Inflammatory macrophage treated with lipopolysaccharide for 4 hours (primary cell): ENCODE measurements around the gene GNAO1.

Experiments used
- DNase-seq: peaks from one replicate; pipeline ENCODE4 v3.0.0-alpha.2; 2020

GNAO1 gene

GRCh38 chr16:56337131-56337857, 146.0 kb downstream of the GNAO1 start:
- DNase-seq, result no peak

DNA sequence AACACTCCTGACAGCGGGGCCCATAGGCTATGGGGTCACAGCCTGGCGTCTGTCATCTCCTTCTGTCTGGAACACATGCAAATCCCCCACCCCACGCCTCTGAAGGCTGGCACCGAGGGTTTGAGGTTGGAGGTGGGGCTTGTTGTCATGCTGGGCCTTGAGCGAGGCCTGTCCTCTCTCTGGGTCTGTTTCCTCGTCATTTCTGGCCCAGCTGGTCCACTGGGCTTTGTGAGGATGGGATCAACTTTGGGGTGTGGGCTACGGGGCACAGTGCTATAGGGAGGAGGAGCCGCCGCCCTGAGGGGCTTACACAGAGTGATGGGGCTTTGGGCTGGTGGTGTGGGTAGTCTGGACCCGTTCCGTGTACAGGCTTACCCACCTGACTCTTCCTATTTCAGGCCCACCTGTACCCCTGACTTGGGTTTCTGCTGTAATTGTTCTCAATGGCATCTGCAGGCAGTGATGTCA, 146.6 kb downstream of the GNAO1 start:
- DNase-seq, result no peak

DNA sequence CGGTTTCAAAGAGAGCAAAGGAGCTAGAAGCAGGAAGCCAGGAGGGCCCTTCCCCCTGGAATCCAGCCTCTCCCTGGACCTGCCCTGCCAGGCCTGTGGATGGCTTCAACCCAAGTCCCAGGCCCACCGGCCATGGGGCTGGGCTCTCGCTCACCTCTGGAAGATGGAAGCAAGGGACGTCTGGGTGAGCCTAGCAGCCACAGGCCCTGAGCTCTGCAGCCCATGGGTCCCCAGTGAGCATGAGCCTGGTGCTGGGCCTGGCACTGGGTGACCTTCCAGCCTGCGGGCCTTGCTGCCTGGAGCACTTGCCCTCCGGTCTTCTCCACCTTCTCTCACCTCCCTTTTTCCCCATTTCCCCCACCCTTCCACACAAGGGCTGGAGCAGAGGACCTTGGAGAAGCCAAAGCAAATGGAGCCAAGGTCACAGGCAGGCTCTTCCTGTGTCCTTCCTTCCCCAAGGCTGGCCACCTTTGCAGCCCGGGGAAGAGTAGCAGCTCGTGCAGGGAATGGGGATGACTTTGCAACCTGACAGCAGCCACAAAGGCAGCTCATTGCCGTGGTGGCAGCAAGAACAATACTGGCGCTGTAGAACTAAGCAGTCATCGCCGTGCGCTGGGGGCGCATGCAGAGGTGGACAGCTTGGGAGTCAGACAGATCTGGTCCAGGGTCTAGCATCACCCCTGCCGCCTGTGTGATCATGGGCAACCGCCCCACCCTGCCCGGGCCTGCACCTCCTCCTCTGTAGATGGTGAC, 147.5 kb downstream of the GNAO1 start:
- DNase-seq, result no peak

- no peak for DNase-seq
Measured at GRCh38 chr16:56339431-56340195, 148.3 kb downstream of the GNAO1 start.

- no peak for DNase-seq
Measured at GRCh38 chr16:56340416-56340815, 149.1 kb downstream of the GNAO1 start.

- DNase-seq, result no peak
Measured at GRCh38 chr16:56340864-56341365, 149.6 kb downstream of the GNAO1 start.

DNA sequence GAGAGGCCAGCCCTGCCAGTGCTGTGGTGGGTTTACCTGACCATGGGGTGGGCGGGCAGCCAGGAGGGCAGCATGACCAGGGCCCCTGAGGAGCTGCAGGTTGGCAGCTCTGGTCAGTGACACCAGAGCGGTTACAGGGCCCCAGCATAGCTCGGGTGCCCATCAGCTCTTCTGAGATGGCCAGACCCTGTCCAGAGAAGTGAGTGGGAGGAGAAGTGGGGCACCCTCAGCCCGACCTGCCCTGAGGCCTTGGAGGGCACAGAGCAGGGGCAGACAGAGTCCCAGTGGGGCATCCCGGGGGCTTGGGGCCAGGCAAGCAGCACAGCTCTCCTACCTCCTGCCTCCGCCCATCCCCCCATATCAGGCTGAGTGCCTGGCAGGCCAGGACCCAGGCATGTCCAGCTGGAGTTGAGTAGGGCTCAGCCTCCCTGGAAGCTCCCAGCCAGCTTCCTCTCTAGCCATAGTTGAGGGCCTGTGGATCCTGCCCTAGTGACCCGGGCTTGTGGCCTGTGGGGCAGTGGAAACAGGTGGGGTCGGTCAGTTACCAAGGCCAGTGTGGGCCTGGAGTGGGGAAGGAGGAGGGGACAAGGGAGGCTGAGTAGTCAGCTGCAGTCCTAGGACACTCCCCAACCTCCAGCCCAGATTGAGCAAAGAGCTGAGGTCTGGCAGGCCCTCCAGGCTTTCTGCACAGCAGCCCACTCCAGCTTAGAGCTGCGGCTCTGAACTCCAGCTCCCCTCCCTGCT, 150.5 kb downstream of the GNAO1 start:
- no peak for DNase-seq

DNA sequence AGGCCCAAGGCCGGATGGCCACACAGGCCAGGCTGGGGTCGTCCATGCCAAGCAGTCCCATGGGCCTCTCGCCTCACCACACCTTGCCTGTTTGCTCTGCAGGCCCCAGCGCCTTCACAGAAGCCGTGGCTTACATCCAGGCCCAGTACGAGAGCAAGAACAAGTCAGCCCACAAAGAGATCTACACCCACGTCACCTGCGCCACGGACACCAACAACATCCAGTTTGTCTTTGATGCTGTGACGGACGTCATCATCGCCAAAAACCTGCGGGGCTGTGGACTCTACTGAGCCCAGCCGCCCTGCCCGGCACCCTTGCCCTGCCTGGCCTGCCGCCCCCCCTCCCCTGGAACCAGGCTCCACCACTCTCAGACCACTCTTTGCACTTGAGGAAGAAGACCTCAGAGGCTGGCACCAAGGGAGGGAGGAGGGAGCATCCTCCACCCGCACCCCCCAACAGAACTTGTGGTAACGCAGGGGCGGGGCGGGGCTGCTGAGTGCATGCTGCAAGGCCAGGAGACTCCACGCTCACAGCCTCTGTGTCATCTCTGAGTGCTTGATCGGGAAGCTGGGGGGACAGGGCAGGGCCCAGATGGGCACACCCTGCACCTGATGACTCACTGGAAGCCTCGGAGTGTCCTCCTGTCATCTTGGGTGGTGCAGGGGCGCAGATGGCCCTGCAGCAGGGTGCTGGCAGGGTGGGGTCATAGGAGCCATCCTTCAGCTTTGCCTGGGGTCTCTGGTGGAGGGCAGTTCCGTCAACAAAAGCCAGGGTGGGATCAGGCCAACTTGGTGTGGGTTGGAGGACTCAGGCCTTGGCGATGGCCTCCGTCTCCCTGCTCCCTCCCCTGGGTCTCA, 152.6 kb downstream of the GNAO1 start:
- DNase-seq, result no peak

DNA sequence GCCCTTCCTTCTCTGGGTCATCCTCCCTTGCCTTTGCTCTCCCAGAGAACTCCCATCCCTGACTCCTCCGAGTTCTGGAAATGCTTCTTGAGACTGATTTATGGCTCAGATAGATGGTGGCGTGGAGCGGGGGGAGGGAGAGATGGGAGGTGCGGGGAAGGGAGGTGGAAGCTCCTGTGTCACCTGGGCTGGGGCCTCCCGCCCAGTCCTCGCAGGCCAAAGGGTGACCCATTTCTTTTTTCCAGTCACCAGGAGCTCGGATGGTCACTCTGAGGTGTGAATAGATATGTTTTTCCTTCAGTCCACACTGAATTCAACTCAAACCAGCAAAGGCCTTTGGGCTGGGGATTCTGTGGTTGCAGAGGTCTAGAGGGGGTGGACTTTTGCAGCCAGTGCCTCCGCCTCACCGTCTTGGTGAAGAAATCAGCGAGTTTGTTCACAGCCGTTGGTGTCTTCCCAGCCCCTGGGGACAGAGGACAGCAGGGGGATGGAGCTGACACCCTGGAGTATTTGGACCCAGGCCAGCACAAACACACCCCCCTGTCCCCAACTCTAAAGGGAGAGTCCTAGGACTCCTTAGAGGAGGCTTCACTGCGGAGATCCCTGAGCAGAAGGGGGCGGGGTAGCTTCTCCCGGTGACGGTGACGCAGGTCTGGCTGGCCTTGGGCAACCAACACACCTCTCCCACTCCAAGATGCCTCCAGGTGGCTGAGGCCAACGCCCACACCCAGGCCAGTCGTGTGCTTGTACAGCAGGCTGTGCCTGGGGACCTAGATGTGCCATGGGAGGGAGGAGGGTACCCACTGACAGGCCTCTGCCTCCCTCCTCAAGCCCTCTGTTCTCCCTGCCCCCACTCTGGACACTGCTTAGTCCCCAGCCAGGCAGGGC, 153.5 kb downstream of the GNAO1 start:
- no peak for DNase-seq

DNA sequence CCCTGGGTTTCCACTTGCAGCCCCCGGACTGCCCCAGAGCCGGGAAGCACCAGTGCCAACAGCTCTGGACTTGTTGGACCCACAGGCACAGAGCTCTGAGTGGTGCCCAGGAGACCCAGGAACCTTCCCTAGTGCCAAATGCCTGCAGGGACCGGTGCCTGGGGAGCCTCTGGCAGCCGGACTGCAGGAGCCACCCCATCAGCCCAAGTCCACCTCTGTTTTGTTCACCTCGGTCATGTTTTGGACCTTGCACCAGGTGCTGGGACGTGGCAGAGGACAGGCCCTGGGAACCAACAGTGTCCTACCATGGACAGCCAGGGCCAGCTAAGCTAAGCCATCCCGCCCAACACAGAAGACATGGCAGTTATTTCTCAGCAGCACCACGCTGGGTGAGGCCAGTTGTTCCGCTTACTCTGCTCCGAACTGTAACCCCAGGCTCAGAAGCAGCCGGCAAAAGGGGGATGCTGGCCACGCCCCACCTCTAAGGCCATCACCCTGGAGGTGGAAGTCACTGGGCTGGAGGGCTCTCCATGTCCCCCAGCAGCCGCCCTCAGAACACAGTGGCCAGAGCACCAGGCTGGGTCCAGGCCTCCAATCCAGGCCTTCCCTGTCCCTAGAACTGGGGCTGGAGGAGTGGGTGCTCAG, 154.2 kb downstream of the GNAO1 start:
- no peak for DNase-seq

DNA sequence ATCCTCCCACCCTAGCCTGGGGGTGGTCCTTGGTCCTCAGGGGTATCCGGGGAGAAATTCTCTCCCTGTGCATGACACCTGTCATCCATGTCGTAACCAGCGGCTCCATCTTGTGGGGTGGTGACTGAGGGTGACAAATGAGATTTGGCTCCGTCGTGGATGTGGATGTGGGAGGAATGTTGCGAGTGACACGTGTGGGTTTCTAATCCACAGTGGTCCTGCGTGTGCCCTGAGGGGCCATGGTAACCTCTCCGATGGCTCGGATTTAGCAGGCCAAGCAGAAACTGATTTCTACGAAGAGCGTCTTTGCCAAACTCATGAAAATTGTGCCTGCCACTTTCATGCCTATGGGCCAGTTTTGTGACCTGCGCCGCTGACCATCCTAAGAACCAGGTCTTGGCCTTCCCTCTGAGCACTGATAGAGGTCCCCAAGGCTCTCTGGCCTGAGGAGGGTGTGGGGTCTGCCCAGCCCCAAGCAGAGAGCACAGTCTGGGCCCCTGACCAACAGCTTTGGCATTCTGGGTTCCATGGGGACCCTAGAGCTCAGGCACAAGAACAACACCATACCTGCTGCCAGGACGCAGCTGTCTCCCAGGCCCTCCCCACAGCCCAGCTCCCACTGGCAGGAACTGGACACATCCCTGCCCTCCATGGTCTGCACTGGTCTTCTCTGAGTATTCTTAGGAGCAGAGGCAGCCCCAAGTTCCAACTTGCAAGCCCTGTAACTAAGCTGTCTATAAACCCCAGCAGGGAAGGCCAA, 155.0 kb downstream of the GNAO1 start:
- DNase-seq, result no peak

DNA sequence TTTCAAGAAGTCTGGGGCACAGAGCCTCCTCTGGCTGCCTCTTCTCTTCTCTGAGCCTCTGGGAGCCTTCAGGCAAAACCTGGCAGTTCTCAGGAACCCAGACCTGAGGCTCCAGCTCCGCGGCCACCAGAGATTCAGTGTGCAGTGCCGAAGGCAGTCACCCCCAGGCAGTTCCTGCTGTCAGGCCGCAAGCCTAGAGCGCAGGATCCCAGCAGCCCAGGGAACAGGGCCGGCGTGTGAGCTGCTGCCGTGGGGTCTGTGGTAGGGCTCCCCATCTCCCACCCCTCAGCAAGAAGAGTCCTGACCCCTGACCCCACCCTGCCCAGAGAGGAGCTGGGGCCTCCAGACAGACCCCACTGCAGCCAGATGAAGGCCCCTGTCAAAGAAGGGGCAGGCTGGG, 155.9 kb downstream of the GNAO1 start:
- no peak for DNase-seq

DNA sequence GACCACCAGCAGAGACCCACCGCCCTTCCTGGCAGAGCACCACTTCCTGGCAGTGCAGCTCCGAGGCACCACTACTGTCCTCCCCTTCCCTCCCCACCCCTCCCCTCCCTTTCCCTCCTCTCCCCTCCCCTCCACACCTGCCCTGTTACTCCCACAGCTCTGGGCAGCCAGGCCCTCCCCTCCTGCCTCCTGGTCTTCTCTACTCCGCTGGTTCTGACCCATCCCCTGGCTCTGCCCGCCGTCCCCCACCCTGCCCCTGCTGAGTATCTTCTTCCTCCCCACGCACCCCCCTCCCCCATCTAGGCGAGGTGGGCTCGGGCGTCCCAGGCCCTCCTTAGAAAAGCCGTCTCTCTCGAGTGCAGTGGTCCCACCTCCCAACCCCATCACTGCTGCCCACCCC, 156.4 kb downstream of the GNAO1 start:
- DNase-seq, result no peak

DNA sequence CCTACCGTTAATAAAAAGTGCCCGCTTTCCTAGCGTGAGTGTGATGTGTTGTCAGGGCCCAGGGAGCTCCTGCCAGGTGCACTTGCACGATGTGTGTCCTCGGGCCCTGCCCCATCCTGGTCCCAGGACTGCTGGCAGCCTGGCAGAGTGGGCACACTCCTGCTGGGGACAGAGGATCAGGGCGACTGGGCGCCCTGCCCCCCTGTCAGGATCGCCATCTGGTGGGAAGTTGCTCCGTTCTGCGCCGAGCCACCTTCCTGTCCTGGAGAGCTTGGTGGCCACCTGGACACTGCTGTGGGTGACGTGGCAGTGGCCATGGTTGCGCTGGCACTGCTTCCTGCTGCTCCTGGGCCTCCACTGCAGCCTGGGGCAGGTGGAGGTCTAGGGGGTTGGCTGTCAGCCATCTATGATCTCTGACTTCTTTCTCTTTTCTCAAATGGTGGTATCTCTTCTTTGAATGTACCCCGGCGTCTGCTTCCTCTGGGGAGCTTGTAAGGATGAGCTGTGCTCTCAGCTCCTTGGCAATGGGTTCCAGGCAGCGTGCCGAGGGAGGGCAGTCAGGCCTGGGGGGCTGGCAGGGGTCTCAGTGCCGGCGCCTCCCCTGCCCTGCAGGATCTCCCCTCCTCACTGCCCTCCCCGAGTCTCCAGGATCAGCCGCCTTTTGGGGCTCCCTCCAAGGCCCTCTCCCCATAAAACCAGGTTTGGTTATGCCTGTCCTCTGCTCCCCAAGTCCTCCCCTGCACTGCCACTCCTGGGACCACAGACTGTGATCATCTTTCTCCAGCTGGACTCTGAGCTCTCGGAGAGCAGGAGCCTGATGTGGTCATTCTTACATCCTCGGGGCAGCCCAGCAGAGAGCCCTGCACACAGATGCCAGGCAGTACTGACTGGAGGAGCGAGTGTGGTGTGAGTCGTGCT, 157.1 kb downstream of the GNAO1 start:
- DNase-seq, result no peak

DNA sequence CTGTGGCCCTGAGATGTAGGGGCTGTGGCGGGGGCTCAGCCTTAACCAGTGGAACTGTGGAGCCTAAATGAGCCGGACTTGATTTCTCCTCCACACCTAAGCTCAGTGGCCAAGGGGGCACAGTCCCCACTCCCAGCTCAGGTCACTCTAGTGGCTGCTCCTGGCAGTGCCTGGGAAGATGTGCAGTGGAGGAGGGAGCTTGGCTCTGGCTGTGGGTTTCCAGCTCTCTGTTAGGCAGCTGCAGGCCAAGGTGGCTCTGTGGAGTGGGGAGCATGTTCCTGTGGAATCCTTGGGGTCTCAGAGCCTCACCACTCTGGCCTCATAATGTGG, 157.8 kb downstream of the GNAO1 start:
- no peak for DNase-seq

DNA sequence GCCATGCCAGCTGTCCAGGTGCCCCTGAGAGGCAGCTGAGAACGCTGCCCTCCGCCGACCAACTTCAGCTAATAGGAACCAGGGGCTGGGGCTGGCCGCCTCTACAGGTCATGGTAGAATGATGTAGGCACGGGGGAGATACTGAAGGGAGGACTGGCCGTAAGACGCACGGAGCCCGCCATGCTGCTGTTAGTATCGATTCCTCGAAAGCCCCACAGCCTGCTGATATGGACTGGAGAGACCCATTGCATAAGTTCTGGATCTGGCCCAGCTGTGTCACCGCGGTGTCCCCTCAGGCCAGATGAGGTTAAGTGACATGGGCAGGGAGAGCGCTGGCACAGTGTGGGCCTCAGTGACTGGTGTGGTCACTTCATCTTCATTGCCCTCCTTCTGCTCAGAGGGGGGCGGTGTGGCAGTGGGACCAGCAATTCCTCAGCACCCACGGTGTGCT, 158.4 kb downstream of the GNAO1 start:
- DNase-seq, result no peak

- DNase-seq, result no peak
Measured at GRCh38 chr16:56350491-56351405, 159.5 kb downstream of the GNAO1 start.
